ENCODE data around the gene SLC19A1.

- TF ChIP-seq CTCF (IDR thresholded peaks at IDR 0.05) (no peak), POLR2A (IDR thresholded peaks at IDR 0.05) (no peak)
These were observed 28.4 kb downstream of the SLC19A1 start for GRCh38 chr21:45513741-45514310.
